A549 (cell line): ENCODE results near the gene CDA. TPM values are rescaled to one million over a fixed set of nuclear protein-coding genes. Genes with fewer than 3 reads are reported as not detected.

ENCODE experiments used
- ATAC-seq, 2 experiments: fragments of 200-7000 bp in 1 of 2; fragments of >200 bp in 1 of 2; cut with Nextera tagmentation in 1 of 2; cut with Tn5 transposase in 1 of 2; 3 replicates each; pipeline versions ENCODE4 v1.8.0 to v1.9.1; 2018 to 2020; ENCODE audit warnings: mild to moderate bottlenecking in 1 of 2, moderate library complexity in 1 of 2
- CTCF ChIA-PET: fragments of 300-600 bp; sonication (Branson Sonifier 250); formaldehyde crosslinking; extraction: SDS; loops from one replicate; lab custom pipeline; 2021; ENCODE audit warnings: antibody characterized with exemption, inconsistent platforms; lab: Yijun Ruan, JAX
- POLR2A ChIA-PET: fragments of 350-600 bp; formaldehyde crosslinking; extraction: SDS; loops from one replicate; lab custom pipeline; 2021; ENCODE audit warnings: antibody characterized with exemption, inconsistent platforms; lab: Yijun Ruan, JAX
- DNase-seq, 2 experiments: peaks; one replicate each; pipeline versions ENCODE4 v3.0.0 to v3.0.0-alpha.2; 2011 to 2016; ENCODE audit warnings: low read depth in 1 of 2, low spot score in 1 of 2
- FAIRE-seq: peaks from 2 replicates; lab custom pipeline; 2011; peaks lifted over from hg19 to GRCh38; lab: Jason Lieb, UNC
- H3K27ac ChIP-seq, 2 experiments: fragments of >200 bp; sonication (Bioruptor Twin); formaldehyde crosslinking; 3 replicates each; pipeline ENCODE4 v1.5.1; 2016 to 2017
- H3K4me1 ChIP-seq: fragments of >200 bp; sonication (Bioruptor Twin); formaldehyde crosslinking; 3 replicates; pipeline ENCODE4 v1.6.1; 2016
- H3K4me2 ChIP-seq: fragments of >200 bp; sonication (Bioruptor Twin); formaldehyde crosslinking; 3 replicates; pipeline ENCODE4 v1.6.1; 2016
- H3K4me3 ChIP-seq: fragments of >200 bp; sonication (Bioruptor Twin); formaldehyde crosslinking; 3 replicates; pipeline ENCODE4 v1.5.1; 2016
- H3K9me3 ChIP-seq: fragments of >200 bp; sonication (Bioruptor Twin); formaldehyde crosslinking; 3 replicates; pipeline ENCODE4 v1.6.1; 2016
- ATOH8 ChIP-seq: fragments of 250-450 bp; sonication (Bioruptor Pico); IDR thresholded peaks from 2 replicates; pipeline ENCODE4 v1.5.0; 2020; ENCODE audit warnings: low read depth, mild to moderate bottlenecking, moderate library complexity
- BCL3 ChIP-seq: fragments of >200 bp; sonication (Bioruptor Twin); formaldehyde crosslinking; IDR thresholded peaks from 3 replicates; pipeline ENCODE4 v1.6.1; 2016
- CBX8 ChIP-seq: fragments of 200-600 bp; sonication (generic); IDR thresholded peaks from 2 replicates; pipeline ENCODE4 v1.6.1; 2016
- CEBPB ChIP-seq, 2 experiments: fragments of >200 bp in 1 of 2; sonication (Bioruptor Twin) in 1 of 2; formaldehyde crosslinking in 1 of 2; IDR thresholded peaks; 2 replicates each; pipeline ENCODE4 v1.6.1; 2012 to 2016
- EP300 ChIP-seq, 2 experiments: fragments of >200 bp; sonication (Bioruptor Twin); formaldehyde crosslinking; IDR thresholded peaks; 2 replicates in 1 of 2; 3 replicates in 1 of 2; pipeline ENCODE4 v1.6.1; 2016 to 2017
- FOSL2 ChIP-seq, 2 experiments: fragments of 450-650 bp in 1 of 2; fragments of >200 bp in 1 of 2; sonication (Bioruptor Twin) in 1 of 2; formaldehyde crosslinking; IDR thresholded peaks; 2 replicates each; pipeline versions ENCODE4 v1.5.0 to v1.6.1; 2016 to 2020; ENCODE audit warnings: mild to moderate bottlenecking in 1 of 2, moderate library complexity in 1 of 2
- FOXS1 ChIP-seq: fragments of 250-450 bp; sonication (Bioruptor Pico); IDR thresholded peaks from 2 replicates; pipeline ENCODE4 v1.5.0; 2020; ENCODE audit warnings: mild to moderate bottlenecking, moderate library complexity
- HES2 ChIP-seq: fragments of >200 bp; sonication (Bioruptor Twin); formaldehyde crosslinking; IDR thresholded peaks from 2 replicates; pipeline ENCODE4 v1.6.1; 2016
- HEYL ChIP-seq: fragments of 250-450 bp; sonication (Bioruptor Pico); IDR thresholded peaks from 2 replicates; pipeline ENCODE4 v1.8.0; 2021; ENCODE audit warnings: mild to moderate bottlenecking, moderate library complexity
- HMGXB4 ChIP-seq: fragments of 250-450 bp; sonication (Bioruptor Pico); IDR thresholded peaks from 2 replicates; pipeline ENCODE4 v1.5.0; 2021; ENCODE audit warnings: mild to moderate bottlenecking, moderate library complexity, borderline replicate concordance
- KDM1A ChIP-seq: fragments of 200-600 bp; sonication (generic); IDR thresholded peaks from 2 replicates; pipeline ENCODE4 v1.6.1; 2016; ENCODE audit warnings: low read depth, mild to moderate bottlenecking
- MAFK ChIP-seq: fragments of 450-650 bp; IDR thresholded peaks from 2 replicates; pipeline ENCODE4 v1.6.1; 2014; ENCODE audit not compliant: partially characterized antibody
- MAZ ChIP-seq: fragments of 150-350 bp; IDR thresholded peaks from 2 replicates; pipeline ENCODE4 v1.6.1; 2014; ENCODE audit warnings: antibody characterized with exemption, low read depth, low read length, borderline replicate concordance
- NFE2L2 ChIP-seq: fragments of 150-350 bp; conservative IDR thresholded peaks from 2 replicates; pipeline ENCODE4 v1.6.1; 2014; ENCODE audit warnings: low read length
- PHF8 ChIP-seq: fragments of 200-600 bp; sonication (generic); IDR thresholded peaks from 2 replicates; pipeline ENCODE4 v1.6.1; 2016; ENCODE audit warnings: low read depth, mild to moderate bottlenecking, antibody characterized with exemption, moderate library complexity, borderline replicate concordance
- POLR2A ChIP-seq: IDR thresholded peaks from 2 replicates; pipeline ENCODE4 v1.6.1; 2012; ENCODE audit warnings: mild to moderate bottlenecking, low read length
- POLR2AphosphoS2 ChIP-seq: conservative IDR thresholded peaks from 2 replicates; pipeline ENCODE4 v1.6.1; 2012; ENCODE audit warnings: low read length, improper control_type of control experiment, inconsistent platforms
- RAD21 ChIP-seq, 2 experiments: fragments of >200 bp in 1 of 2; sonication (Bioruptor Twin) in 1 of 2; formaldehyde crosslinking in 1 of 2; IDR thresholded peaks in 1 of 2; conservative IDR thresholded peaks in 1 of 2; 2 replicates in 1 of 2; 3 replicates in 1 of 2; pipeline ENCODE4 v1.6.1; 2012 to 2018; ENCODE audit warnings: inconsistent platforms in 1 of 2
- RARB ChIP-seq: fragments of 250-450 bp; sonication (Bioruptor Pico); IDR thresholded peaks from 2 replicates; pipeline ENCODE4 v1.8.0; 2021; ENCODE audit warnings: mild to moderate bottlenecking, moderate library complexity
- REST ChIP-seq: fragments of 200-600 bp; sonication (generic); IDR thresholded peaks from 2 replicates; pipeline ENCODE4 v1.6.1; 2016; ENCODE audit warnings: antibody characterized with exemption, mild to moderate bottlenecking, moderate library complexity
- RFX5 ChIP-seq: fragments of 450-650 bp; IDR thresholded peaks from 2 replicates; pipeline ENCODE4 v1.7.1; 2014; ENCODE audit warnings: antibody characterized with exemption, mild to moderate bottlenecking, moderate library complexity
- SMC3 ChIP-seq: fragments of >200 bp; sonication (Bioruptor Twin); formaldehyde crosslinking; IDR thresholded peaks from 3 replicates; pipeline ENCODE4 v1.6.1; 2018; ENCODE audit warnings: inconsistent platforms
- SREBF2 ChIP-seq: fragments of 450-650 bp; IDR thresholded peaks from 2 replicates; pipeline ENCODE4 v1.6.1; 2014; ENCODE audit warnings: mild to moderate bottlenecking, moderate library complexity
- USF2 ChIP-seq: fragments of 450-650 bp; IDR thresholded peaks from 2 replicates; pipeline ENCODE4 v1.6.1; 2014; ENCODE audit warnings: antibody characterized with exemption
- ZNF302 ChIP-seq: fragments of 250-450 bp; sonication (Bioruptor Pico); IDR thresholded peaks from 2 replicates; pipeline ENCODE4 v1.9.0; 2021; ENCODE audit warnings: inconsistent platforms, mild to moderate bottlenecking, moderate library complexity
- WGBS: methylation state at CpG from one replicate; pipeline ENCODE4 v1.1.6; 2017; ENCODE audit errors: missing lambda C conversion rate; 5-methylcytosine and 5-hydroxymethylcytosine counted together
- polyA plus RNA-seq, 4 experiments: library from polyadenylated mRNA; depleted of rRNA in 3 of 4; stranded (reverse); fragments of >200 nt; fragmentation: RNase III in 1 of 4; extraction: RNeasy Plus Mini Kit Qiagen cat#74134 plus additional on column Dnase treatment in 1 of 4; gene quantifications; 2 replicates in 3 of 4; 3 replicates in 1 of 4; pipeline ENCODE4 v1.2.3, GENCODE V29; 2011 to 2017

The CDA gene
- polyA plus RNA-seq, 2 of the 4 experiments (the other 2 are of a cell fraction): 11.2 to 44.6 TPM

- H3K4me2 ChIP-seq: no peak overlapping the region
- no peak overlapping the region for H3K4me3 ChIP-seq
- H3K27ac ChIP-seq: no peak overlapping the region
- TF ChIP-seq RFX5: no peak
- TF ChIP-seq SMC3: no peak
- TF ChIP-seq RARB: no peak
- no peak for TF ChIP-seq HEYL (CRISPR knock-in tag)
- no peak for TF ChIP-seq REST
- TF ChIP-seq MAFK: no peak
- TF ChIP-seq FOSL2 (IDR thresholded peaks at IDR 0.05): no peak
- no peak for TF ChIP-seq FOSL2 (CRISPR knock-in tag; IDR thresholded peaks at IDR 0.05)
- no peak for TF ChIP-seq HMGXB4 (CRISPR knock-in tag)
- no peak for TF ChIP-seq FOXS1
- TF ChIP-seq PHF8: no peak
- no peak for TF ChIP-seq CEBPB (IDR thresholded peaks at IDR 0.05)
- no peak for TF ChIP-seq ZNF302 (CRISPR knock-in tag)
- no peak for TF ChIP-seq POLR2A
- no peak for TF ChIP-seq CBX8
- FAIRE-seq: no peak
- DNase-seq: no peak
- peaks cover 6% of the 10 kb centered on the region; the same call in 1 of the 3 replicates for H3K4me1 ChIP-seq
- ChIA-PET CTCF (interaction anchor here (1.2 kb wide), 1 partner anchor 144 kb away, joined by 3 read pairs; no protein-coding TSS in a partner anchor), POLR2A (no interaction called here)
- WGBS: 89% methylated on average over 12 of the region's 12 CpGs
- H3K9me3 ChIP-seq: no peaks in the 10 kb centered on the region
- no peak for ATAC-seq
Measured at GRCh38 chr1:20665726-20666125, 76.8 kb downstream of the CDA start.

- Histone ChIP-seq H3K4me3 (no peak overlapping the region), H3K4me2 (no peak overlapping the region), H3K4me1 (peaks cover 6% of the 10 kb centered on the region; the same call in 1 of the 3 replicates), H3K27ac (no peak overlapping the region), H3K9me3 (no peaks in the 10 kb centered on the region)
- DNase-seq (no peak), FAIRE-seq (no peak), ATAC-seq (no peak)
- TF ChIP-seq ATOH8 (CRISPR knock-in tag): no peak
- no peak for TF ChIP-seq FOXS1
- TF ChIP-seq EP300 (IDR thresholded peaks at IDR 0.05): no peak
- no peak for TF ChIP-seq SREBF2
- TF ChIP-seq HMGXB4 (CRISPR knock-in tag): no peak
- TF ChIP-seq MAFK: no peak
- no peak for TF ChIP-seq BCL3
- no peak for TF ChIP-seq RAD21 (conservative IDR thresholded peaks at IDR 0.05 in 1 of 2, IDR thresholded peaks at IDR 0.05 in 1 of 2)
- TF ChIP-seq MAZ: no peak
- TF ChIP-seq HES2: no peak
- TF ChIP-seq KDM1A: no peak
- TF ChIP-seq USF2: no peak
- TF ChIP-seq CBX8: no peak
- TF ChIP-seq RFX5: no peak
- no peak for TF ChIP-seq POLR2AphosphoS2
- TF ChIP-seq NFE2L2: no peak
- 98% methylated on average over 7 of the region's 16 CpGs for WGBS
- ChIA-PET POLR2A (no interaction called here), CTCF (interaction anchor here (0.7 to 1.2 kb wide), 4 partner anchors 91 to 454 kb away, joined by 3 to 6 read pairs (median 3); no protein-coding TSS in a partner anchor)
Measured at GRCh38 chr1:20666146-20666545, 77.2 kb downstream of the CDA start.
